Neural cell (in vitro differentiated cells): Measurements from ENCODE around the gene SMAD9. TPM values are rescaled to one million over a fixed set of nuclear protein-coding genes. Genes with fewer than 3 reads are reported as not detected.

Experiments used
- H2AFZ ChIP-seq: fragments of 200-600, 300-800 bp; sonication (generic), shearing (Covaris generic); 2 replicates; pipeline ENCODE4 v1.6.0; 2014; ENCODE audit warnings: low read depth, mild to moderate bottlenecking, antibody characterized with exemption, low read length, moderate library complexity
- H3F3A ChIP-seq: fragments of 200-600 bp; shearing (Covaris generic); 2 replicates; pipeline ENCODE4 v1.6.1; 2016; ENCODE audit warnings: mild to moderate bottlenecking, moderate library complexity, mixed read lengths, antibody characterized with exemption, low read length; ENCODE audit not compliant: insufficient read depth, poor library complexity, severe bottlenecking
- H3K27ac ChIP-seq: fragments of 200-600, 300-800 bp; sonication (generic), shearing (Covaris generic); 2 replicates; pipeline ENCODE4 v1.5.1; 2014; ENCODE audit warnings: mild to moderate bottlenecking, low read length, moderate library complexity
- H3K27me3 ChIP-seq: fragments of 300-800, 200-600 bp; sonication (generic), shearing (Covaris generic); 2 replicates; pipeline ENCODE4 v1.6.0; 2014; ENCODE audit warnings: mild to moderate bottlenecking, low read depth, low read length, moderate library complexity; ENCODE audit not compliant: insufficient read depth
- H3K36me3 ChIP-seq: fragments of 300-800, 200-600 bp; sonication (generic), shearing (Covaris generic); 2 replicates; pipeline ENCODE4 v1.5.1; 2014; ENCODE audit warnings: mild to moderate bottlenecking, antibody characterized with exemption, low read length, moderate library complexity; ENCODE audit not compliant: insufficient read depth
- H3K4me2 ChIP-seq: fragments of 300-800, 200-600 bp; sonication (generic), shearing (Covaris generic); 2 replicates; pipeline ENCODE4 v1.6.0; 2014; ENCODE audit warnings: mild to moderate bottlenecking, low read length
- H3K4me3 ChIP-seq: fragments of 300-800, 200-600 bp; sonication (generic), shearing (Covaris generic); 2 replicates; pipeline ENCODE4 v1.5.1; 2014; ENCODE audit warnings: mild to moderate bottlenecking, low read length, moderate library complexity
- H3K79me2 ChIP-seq: fragments of 200-600 bp; shearing (Covaris generic); replicated peaks from 2 replicates; pipeline ENCODE4 v1.6.0; 2014; ENCODE audit warnings: mild to moderate bottlenecking, low read length, moderate library complexity; ENCODE audit not compliant: insufficient read depth
- H3K9ac ChIP-seq: fragments of 300-800, 200-600 bp; sonication (generic), shearing (Covaris generic); 2 replicates; pipeline ENCODE4 v1.6.1; 2016; ENCODE audit warnings: mild to moderate bottlenecking, low read length, mixed read lengths
- H3K9me2 ChIP-seq: fragments of 200-600 bp; shearing (Covaris generic); 2 replicates; pipeline ENCODE4 v1.6.1; 2016; ENCODE audit warnings: mild to moderate bottlenecking, low read length, mixed read lengths; ENCODE audit not compliant: insufficient read depth
- H3K9me3 ChIP-seq: fragments of 200-600, 300-800 bp; sonication (generic), shearing (Covaris generic); 2 replicates; pipeline ENCODE4 v1.6.1; 2016; ENCODE audit warnings: mild to moderate bottlenecking, mixed run types, low read length, moderate library complexity, mixed read lengths
- H4K20me1 ChIP-seq: fragments of 200-600 bp; shearing (Covaris generic); 2 replicates; pipeline ENCODE4 v1.6.1; 2016; ENCODE audit warnings: mild to moderate bottlenecking, mixed run types; ENCODE audit not compliant: insufficient read depth
- CTCF ChIP-seq: fragments of 450-650 bp; IDR thresholded peaks from 2 replicates; pipeline ENCODE4 v1.5.1; 2014; ENCODE audit warnings: antibody characterized with exemption, mild to moderate bottlenecking, moderate library complexity; ENCODE audit not compliant: poor library complexity, severe bottlenecking
- EP300 ChIP-seq: fragments of 450-650 bp; conservative IDR thresholded peaks from 2 replicates; pipeline ENCODE4 v1.6.1; 2014; ENCODE audit warnings: antibody characterized with exemption, mild to moderate bottlenecking, moderate library complexity; ENCODE audit not compliant: poor library complexity, severe bottlenecking
- EZH2 ChIP-seq: fragments of 200-600, 300-800 bp; shearing (Covaris generic), sonication (generic); IDR thresholded peaks from 2 replicates; pipeline ENCODE4 v1.6.1; 2014; ENCODE audit warnings: antibody characterized with exemption, low read length, borderline replicate concordance, mild to moderate bottlenecking; ENCODE audit not compliant: insufficient read depth, poor library complexity, severe bottlenecking
- MXI1 ChIP-seq: fragments of 450-650 bp; conservative IDR thresholded peaks from 2 replicates; pipeline ENCODE4 v1.6.1; 2014; ENCODE audit warnings: antibody characterized with exemption, mild to moderate bottlenecking; ENCODE audit not compliant: poor library complexity, severe bottlenecking
- POLR2AphosphoS5 ChIP-seq: IDR thresholded peaks from 2 replicates; pipeline ENCODE4 v1.6.1; 2012
- RAD21 ChIP-seq: fragments of 450-650 bp; conservative IDR thresholded peaks from 2 replicates; pipeline ENCODE4 v1.6.1; 2014; ENCODE audit warnings: antibody characterized with exemption, mild to moderate bottlenecking, moderate library complexity
- REST ChIP-seq: IDR thresholded peaks from 2 replicates; pipeline ENCODE4 v1.6.1; 2012; ENCODE audit warnings: borderline replicate concordance
- SMC3 ChIP-seq: fragments of 450-650 bp; conservative IDR thresholded peaks from 2 replicates; pipeline ENCODE4 v1.6.1; 2014; ENCODE audit warnings: antibody characterized with exemption, mild to moderate bottlenecking, moderate library complexity; ENCODE audit not compliant: poor library complexity
- TAF1 ChIP-seq: IDR thresholded peaks from 2 replicates; pipeline ENCODE4 v1.6.1; 2012; ENCODE audit warnings: low read depth
- polyA plus RNA-seq: library from polyadenylated mRNA; depleted of rRNA; stranded (reverse); fragments of >200 nt; gene quantifications from 2 replicates; pipeline ENCODE4 v1.2.3, GENCODE V29; 2014

SMAD9 gene
- polyA plus RNA-seq, 1 donor from 2014 or later = 2.5 TPM

- no peak for TF ChIP-seq EZH2
These were observed 72.4 kb downstream of the SMAD9 start (continued) for GRCh38 chr13:36847606-36848005.

DNA sequence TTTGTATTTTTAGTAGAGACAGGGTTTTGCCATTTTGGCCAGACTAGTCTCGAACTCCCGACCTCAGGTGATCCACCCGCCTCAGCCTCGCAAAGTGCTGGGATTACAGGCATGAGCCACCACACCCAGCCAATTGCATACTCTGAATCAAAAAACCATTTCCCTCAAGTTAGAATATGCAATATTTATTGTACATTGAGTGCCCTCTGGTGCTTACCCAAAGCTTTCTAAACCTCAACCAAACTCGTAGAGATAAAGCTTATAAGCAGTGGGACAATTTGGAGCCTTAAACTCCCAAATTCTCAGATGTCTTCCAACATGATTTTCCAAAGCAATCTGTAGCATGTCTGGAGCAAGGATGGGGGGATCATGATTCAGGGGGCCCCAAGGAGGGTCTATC, 78.6 kb downstream of the SMAD9 start:
- no peak overlapping the region for H3K9ac ChIP-seq
- H3K9me3 ChIP-seq = no peaks in the 10 kb centered on the region
- H3K27ac ChIP-seq = no peak overlapping the region

DNA sequence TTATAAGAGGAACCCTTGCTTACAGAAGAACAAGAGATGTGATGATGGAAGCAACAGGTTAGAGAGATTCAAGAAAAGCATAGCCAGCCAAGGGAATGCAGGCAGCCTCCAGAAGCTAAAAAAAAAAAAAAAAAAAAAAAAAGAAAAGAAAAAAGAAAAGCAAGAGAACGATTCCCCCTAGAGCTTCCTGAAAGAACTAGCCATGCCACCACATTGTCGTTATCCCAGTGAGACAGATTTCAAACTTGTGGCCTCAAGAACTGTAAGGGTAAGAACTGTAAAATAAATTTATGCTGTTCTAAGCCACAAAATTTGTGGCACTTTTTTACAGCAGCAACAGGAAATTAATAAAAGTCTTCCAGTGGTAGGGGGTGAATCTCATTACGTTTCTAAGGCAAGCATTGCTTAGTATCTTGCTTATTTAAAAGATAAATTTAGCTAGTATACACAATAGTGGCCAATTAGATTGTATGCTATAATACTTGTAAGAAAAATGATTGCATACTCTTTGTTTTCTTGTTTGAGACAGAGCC, 79.3 kb downstream of the SMAD9 start:
- no peaks in the 10 kb centered on the region for H3F3A ChIP-seq
- TF ChIP-seq RAD21 = no peak
- TF ChIP-seq REST = no peak
- TF ChIP-seq EZH2 = no peak
- TF ChIP-seq CTCF = no peak
- no peak for TF ChIP-seq POLR2AphosphoS5
- no peak for TF ChIP-seq MXI1
- TF ChIP-seq EP300 = no peak
- TF ChIP-seq SMC3 = no peak
- no peak for TF ChIP-seq TAF1

More for the DNA sequence above, 78.6 kb downstream of the SMAD9 start:
- H3K79me2 ChIP-seq = no peaks in the 10 kb centered on the region
- no peaks in the 10 kb centered on the region for H3K27me3 ChIP-seq
- peaks cover 6% of the 10 kb centered on the region for H3K36me3 ChIP-seq
- no peaks in the 10 kb centered on the region for H3F3A ChIP-seq
- H3K9me2 ChIP-seq = no peaks in the 10 kb centered on the region
- no peak for TF ChIP-seq MXI1
- TF ChIP-seq CTCF = no peak
- peak; percentile 30 for TF ChIP-seq SMC3
- no peak overlapping the region for H2AFZ ChIP-seq
- no peaks in the 10 kb centered on the region for H4K20me1 ChIP-seq
- H3K4me3 ChIP-seq = no peak overlapping the region
- H3K4me2 ChIP-seq = no peak overlapping the region

More for the DNA sequence above, 79.3 kb downstream of the SMAD9 start:
- H2AFZ ChIP-seq = no peak overlapping the region
- H3K4me2 ChIP-seq = no peak overlapping the region
- no peaks in the 10 kb centered on the region for H3K27me3 ChIP-seq
- no peaks in the 10 kb centered on the region for H3K9me2 ChIP-seq
- no peaks in the 10 kb centered on the region for H4K20me1 ChIP-seq
- H3K79me2 ChIP-seq = no peaks in the 10 kb centered on the region
- H3K36me3 ChIP-seq = peaks cover 6% of the 10 kb centered on the region
- no peak overlapping the region for H3K27ac ChIP-seq
- H3K9me3 ChIP-seq = no peaks in the 10 kb centered on the region
- no peak overlapping the region for H3K9ac ChIP-seq
- H3K4me3 ChIP-seq = no peak overlapping the region
